ENCODE measurements around the gene ARRB2.
"Not testable (repeated sequence)": the region's sequence is repeated elsewhere in the genome, so short reads cannot be mapped to it uniquely, and the experiment has no call there.

ARRB2 gene

DNA sequence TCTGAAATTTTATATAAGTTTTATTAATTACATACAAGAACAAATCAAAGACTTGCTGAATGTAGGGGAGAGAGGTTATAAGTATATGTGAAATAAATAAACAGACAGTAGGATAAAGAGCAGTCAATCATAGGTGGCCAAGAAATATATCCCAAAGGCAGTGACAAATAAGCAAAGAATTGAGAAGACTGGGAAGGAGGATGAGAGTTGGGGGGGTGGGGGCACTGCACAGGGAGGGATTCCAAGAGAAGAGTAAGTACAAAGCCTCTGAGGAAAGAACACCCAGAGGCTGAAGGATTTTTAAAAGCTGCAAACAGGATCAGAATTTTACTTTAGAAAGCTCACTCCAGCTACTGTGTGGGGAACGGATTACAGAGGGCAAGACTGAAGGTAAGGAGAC, 9.3 kb upstream of the ARRB2 start:
- no peak for DNase-seq (ENCODE audit: low read depth)

DNA sequence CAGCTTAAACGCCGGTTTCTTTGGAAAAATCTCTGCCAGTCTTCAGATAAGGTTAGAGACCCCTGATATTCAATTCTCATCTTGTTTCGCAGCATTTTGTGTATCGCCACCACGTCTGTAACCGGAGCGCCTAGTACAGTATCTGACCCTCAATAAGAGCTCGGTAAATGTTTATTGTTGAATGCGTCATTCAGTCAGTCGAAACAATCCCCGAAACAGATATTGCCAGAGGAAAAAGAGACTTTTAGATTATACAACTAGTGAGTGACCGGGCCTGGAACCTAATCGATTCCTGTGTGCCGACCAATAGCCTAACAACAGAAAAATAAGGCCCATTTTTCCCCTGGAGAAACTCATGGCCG, 7.1 kb upstream of the ARRB2 start:
- DNase-seq (ENCODE audit: low read depth): no peak

DNA sequence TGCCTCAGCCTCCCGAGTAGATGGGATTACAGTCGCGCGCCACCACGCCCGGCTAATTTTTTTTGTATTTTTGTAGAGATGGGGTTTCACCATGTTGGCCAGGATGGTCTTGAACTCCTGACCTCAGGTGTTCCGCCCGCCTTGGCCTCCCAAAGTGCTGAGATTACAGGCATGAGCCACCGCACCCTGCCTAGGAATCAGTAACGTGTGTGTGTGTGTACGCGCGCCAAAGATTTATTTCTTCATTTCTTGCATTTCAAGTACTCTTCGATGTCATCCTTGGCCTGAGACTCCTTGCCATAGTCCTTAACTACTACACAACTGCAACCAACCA, 5.9 kb upstream of the ARRB2 start:
- DNase-seq (ENCODE audit: low read depth): not testable (repeated sequence)

DNA sequence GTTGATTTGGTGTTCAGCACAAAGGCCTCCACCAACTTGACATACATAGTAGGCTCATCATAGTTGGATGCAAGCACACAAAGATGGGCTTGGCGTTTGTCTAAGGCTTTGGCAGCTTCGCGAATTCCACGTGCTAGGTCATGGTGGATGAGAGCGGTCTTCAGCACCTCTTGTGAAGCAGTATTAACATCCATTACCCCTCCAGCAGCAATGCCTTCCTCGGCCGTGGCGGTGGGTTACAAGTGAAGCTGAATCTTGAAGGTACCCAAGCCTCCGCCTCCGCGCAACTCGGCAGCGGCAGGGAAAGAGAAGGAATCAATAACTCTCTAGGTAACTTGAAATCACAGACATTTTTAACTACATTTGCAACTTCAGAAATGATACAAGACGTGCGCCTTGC, 5.4 kb upstream of the ARRB2 start:
- no peak for DNase-seq (ENCODE audit: low read depth)

DNA sequence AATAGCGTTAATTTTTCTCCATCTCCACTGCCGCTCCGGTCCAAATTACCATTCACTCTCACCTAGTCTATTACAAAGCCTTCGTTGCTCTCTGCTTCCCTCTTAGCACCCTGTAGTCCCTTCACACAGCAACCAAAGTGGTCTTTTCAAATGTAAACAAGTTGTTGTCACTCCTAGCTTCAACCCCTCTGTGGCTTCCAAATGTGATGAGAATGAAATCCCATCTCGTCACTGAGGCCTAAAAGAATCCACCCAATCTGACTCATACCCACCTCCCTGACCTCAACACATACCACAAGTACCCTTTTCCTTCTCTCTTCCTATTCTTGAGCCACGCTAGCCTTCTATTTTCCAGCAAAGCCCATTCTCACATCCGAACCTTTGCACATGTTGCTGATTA, 4.3 kb upstream of the ARRB2 start:
- DNase-seq (ENCODE audit: low read depth): no peak

DNA sequence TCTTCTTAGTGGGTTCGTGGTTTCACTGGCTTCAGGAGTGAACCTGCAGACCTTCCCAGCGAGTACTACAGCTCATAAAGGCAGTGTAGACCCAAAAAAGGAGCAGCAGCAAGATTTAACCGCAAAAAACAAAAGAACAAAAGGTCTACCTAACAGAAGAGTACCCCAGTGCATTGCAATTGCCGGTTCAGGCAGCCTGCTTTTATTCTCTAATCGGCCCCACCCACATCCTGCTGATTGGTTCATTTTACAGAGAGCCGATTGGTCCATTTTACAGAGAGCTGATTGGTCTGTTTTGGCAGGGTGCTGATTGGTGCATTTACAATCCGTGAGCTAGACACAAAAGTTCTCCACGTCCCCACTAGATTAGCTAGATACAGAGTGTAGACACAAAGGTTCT, 2.0 kb upstream of the ARRB2 start:
- DNase-seq (ENCODE audit: low read depth): no peak

DNA sequence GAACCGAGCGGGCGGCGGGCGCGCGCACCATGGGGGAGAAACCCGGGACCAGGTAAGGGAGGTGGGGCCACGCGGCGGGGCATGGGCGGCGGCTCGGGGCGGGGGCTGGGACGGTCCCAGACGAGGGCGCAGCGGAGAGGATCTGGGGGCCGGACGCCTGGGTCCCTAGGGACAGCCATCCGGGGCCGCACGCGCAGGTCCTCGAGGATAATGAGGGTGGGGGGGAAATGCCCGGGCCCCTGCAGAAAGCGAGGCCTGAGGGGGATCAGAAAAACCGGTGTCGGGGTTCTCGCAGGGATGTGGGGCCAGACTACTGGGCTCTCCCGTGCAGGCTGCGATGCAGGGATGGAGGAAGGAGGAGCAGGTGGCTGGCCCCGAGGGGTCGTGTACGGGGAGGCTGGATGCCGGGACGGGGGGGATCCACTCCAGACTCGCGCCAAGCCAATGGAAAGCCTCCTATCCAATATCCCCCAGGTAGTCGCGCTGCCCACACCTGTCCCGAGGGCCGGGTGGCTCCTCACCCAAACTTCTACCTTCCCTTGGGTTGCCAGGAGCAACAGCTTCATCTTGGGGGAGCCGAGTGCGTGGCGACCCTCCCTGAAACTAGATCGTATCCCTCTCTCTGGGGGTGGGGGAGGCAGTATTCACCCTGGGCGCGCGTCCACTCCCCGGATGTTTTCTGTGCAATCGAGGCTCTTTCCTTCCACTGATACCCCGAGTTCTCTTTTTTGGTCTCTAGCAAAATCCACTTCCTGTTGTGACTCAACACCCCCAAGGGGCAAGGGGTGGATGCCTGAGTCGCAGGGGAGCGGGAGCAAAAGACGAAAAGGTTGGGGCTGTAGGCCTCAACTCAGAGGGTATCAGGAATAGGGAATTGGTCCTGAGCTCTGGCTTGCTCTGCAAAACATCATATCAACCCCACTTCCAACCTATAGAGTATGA, 532 bp downstream of the ARRB2 start:
- DNase-seq (ENCODE audit: low read depth): no peak

DNA sequence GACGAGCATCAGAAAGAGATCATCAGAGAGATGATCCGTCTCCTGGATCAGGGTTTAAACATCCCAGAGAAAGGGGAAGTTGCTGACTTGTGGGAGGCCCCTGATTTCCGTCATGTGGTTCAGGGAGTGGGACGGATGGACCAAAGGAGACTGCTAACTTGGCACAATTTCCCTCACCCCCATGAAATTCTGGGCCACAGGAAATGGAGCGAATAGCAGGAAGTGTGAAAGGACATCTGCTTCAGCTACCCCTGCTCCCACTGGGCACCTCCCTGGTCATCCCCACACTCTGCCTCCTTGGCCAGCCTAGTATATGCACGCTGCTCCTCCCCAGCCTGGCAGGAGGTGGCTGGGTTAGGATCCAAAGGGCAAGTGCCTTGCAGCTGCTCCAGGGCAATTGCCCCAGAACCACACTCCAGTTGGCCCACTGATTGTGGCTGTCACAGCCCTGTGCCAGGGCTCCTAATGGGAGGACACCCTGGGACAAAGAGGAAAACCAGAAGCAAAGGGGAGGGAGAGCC, 1.3 kb downstream of the ARRB2 start:
- no peak for DNase-seq (ENCODE audit: low read depth)

DNA sequence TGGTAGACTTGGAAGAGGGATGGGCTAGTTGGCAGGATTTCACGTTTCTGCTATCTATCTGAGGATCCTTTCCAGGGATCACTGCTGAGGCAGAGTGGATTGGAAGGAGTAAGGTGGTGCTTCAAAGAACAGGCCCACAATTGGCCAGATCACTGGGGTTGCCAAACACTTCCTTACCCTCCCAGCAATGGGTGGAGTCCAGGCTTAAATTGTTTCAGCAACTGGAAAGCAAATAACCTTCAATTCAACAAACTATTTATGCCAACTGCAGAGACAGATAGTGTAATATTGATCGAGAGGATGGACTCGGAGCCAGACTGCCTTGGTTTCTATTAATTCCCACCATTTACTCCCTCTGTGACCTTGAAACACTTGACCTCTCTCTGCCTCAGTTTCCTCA, 2.1 kb downstream of the ARRB2 start:
- no peak for DNase-seq (ENCODE audit: low read depth)

DNA sequence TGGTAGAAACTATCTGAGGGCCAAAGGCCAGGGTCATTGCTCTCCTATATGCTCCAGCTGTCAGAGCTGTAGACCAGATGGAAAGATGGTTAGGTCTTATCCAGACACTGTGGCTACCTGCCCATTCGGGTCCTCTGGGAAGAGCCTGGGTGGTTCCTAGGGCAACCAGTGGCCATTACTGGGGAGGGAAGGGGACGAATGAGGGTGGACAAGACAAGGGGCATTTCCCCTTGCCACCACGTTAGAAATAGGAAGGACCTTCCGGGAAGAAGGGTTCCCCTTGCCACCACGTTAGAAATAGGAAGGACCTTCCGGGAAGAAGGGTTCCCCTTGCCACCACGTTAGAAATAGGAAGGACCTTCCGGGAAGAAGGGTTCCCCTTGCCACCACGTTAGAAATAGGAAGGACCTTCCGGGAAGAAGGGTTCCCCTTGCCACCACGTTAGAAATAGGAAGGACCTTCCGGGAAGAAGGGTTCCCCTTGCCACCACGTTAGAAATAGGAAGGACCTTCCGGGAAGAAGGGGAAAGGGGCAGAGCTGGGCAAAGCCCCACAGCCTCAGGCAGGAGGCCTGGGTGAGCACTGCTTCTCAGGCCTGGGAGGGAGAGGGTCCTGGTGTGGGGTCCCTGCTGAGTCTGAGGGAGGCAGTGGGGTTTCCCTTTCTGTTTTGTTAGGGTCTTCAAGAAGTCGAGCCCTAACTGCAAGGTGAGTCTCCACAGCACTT, 4.1 kb downstream of the ARRB2 start:
- not testable (repeated sequence) for DNase-seq (ENCODE audit: low read depth)

DNA sequence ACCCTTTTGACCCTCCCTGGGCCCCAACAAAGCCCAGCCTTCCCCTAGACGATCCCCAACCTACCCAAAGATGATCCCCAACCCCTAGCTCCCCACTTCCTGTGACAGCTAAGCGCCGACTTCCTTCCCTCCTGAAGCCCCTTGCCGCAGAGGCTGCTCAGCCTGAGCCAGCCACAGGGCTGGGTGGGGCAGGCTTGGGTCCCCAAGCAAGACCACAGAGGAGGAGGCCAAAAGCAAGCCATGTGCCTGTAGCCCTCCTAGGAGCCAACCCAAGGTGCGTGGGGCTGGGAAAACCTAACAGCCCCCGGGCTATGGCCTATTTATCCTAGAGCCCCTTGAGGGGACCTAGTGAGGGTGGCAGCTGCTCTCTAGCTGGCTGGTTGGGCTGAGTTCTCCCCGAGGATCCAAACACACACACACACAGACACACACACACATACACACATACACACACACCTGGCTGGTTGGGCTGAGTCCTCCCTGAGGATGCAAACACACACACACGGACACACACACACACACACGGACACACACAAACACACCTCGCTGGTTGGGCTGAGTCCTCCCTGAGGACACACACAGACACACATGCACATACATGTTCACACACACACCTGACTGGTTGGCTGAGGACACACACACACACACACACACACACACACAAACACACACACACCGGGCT, 4.8 kb downstream of the ARRB2 start:
- DNase-seq (ENCODE audit: low read depth): no peak

DNA sequence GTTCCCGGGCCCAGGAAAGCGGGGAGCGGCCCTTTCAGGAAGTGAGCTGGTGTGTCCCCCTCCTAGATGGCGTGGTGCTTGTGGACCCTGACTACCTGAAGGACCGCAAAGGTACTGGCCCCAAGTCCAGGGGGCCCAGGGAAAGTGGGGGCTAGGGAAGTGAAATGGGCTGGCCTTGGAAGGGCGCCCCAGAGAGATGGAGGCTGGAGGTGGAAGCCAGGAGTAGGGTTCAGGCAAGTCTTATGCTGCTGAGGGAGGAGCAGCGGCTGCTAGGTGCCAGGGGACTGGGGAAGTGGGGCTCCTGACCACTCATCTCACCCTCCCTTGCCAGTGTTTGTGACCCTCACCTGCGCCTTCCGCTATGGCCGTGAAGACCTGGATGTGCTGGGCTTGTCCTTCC, 5.6 kb downstream of the ARRB2 start:
- DNase-seq (ENCODE audit: low read depth): no peak

DNA sequence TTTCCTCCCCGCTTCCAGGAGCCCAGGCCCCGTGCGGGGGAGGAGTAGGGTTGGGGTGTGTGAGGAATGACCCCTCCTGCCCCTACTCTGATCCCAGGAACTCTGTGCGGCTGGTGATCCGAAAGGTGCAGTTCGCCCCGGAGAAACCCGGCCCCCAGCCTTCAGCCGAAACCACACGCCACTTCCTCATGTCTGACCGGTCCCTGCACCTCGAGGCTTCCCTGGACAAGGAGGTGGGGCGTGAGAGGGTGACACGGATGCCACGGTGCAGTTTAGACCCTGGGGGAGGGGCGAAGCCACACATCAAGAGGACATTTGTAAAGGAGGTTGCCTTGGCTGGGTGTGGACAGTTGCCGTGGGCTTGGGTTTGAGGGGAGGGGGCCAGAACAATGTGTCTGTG, 7.4 kb downstream of the ARRB2 start:
- DNase-seq (ENCODE audit: low read depth): no peak

DNA sequence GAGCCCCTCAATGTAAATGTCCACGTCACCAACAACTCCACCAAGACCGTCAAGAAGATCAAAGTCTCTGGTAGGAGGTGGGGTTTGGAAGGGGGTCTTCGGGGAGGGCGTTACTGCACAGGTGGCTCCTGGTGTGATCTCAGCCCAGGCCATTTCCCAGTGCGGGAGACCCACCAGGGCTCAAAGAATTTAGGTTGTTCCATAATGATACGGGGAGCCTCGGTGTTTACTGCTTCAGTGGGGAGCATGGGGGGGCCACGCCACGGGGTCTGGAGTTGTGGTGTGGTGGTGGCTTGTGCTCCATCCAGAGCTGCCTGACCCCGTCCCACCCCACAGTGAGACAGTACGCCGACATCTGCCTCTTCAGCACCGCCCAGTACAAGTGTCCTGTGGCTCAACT, 7.8 kb downstream of the ARRB2 start:
- DNase-seq (ENCODE audit: low read depth): no peak

DNA sequence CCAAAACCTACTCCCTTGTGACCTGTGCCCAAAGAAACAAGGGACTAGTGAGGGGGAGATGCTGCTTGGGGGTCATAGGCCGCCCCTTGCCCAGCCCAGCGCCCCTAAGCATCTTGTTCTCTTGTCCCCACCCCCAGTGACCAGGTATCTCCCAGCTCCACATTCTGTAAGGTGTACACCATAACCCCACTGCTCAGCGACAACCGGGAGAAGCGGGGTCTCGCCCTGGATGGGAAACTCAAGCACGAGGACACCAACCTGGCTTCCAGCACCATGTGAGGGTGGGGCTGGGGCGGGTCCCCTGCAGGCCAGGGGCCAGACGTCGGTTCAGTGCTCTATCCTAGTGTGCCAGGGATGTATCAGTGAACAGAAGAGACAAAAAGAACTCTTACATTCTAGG, 8.7 kb downstream of the ARRB2 start:
- DNase-seq (ENCODE audit: low read depth): no peak

DNA sequence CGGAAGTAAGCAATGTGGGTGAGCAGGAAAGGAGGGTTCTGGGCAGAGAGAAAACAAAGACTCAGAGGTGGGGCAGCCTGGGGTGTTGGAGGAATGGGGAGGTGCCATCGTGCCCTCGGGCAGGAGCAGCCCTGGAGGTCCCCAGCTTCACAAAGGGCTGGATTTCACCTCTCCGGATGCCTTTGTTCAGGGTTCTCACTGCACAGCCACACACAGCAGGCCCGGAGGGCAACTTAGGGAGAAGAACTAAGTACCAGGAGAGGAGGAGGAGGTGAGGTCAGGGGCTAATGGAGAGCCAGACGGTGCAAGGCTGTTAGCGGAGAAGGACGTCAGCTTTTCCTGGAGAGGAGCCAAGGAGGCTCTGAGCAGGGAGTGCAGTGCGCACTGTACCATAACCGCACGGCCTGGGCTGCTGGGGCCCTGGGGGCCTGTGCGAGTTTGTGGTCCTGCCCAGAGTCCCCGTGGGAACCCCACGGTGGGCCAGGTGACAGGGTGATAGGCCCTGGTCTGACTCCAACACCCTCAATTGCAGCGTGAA, 9.3 kb downstream of the ARRB2 start:
- no peak for DNase-seq (ENCODE audit: low read depth)

DNA sequence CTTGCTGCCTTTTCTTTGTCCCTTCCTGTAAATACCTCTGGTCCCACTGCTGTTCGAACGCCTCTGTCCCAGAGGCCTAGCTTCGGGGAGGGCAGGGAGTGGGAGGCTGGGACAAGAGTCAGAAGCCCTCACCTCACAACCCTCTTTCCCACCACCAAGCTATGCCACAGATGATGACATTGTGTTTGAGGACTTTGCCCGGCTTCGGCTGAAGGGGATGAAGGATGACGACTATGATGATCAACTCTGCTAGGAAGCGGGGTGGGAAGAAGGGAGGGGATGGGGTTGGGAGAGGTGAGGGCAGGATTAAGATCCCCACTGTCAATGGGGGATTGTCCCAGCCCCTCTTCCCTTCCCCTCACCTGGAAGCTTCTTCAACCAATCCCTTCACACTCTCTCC, 10.4 kb downstream of the ARRB2 start:
- no peak for DNase-seq (ENCODE audit: low read depth)

DNA sequence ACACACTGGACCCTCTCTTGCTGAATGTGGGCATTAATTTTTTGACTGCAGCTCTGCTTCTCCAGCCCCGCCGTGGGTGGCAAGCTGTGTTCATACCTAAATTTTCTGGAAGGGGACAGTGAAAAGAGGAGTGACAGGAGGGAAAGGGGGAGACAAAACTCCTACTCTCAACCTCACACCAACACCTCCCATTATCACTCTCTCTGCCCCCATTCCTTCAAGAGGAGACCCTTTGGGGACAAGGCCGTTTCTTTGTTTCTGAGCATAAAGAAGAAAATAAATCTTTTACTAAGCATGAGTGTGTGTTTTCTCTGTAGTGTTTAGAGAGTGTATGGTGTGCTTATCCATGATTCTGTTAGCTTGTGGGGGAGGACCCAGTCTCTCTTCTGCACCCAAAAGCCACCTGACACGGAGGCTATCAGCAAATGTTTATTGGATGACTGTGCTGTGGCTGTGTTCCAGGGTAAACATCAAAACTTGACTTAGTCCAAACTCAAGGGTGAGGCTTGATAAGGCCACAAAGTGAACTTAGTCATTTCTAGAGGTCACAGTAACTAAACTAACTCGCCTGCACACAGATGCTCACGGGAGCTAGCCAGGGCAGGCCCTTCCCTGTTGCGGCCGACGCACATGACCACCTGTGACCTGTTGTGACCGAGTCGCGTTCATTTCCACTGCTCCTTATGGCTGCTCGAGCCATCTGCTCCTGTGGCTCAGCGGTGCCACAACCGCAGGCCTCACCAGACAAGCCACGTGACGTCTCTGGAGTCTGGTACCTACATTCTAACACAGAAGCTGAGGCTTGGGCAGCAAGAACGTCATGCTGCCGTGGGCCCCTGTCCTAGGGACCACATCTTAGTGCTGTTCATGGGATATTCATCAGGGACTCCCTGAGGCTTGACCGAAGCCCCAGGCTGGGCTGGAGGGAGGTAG, 11.0 kb downstream of the ARRB2 start:
- DNase-seq (ENCODE audit: low read depth): no peak

DNA sequence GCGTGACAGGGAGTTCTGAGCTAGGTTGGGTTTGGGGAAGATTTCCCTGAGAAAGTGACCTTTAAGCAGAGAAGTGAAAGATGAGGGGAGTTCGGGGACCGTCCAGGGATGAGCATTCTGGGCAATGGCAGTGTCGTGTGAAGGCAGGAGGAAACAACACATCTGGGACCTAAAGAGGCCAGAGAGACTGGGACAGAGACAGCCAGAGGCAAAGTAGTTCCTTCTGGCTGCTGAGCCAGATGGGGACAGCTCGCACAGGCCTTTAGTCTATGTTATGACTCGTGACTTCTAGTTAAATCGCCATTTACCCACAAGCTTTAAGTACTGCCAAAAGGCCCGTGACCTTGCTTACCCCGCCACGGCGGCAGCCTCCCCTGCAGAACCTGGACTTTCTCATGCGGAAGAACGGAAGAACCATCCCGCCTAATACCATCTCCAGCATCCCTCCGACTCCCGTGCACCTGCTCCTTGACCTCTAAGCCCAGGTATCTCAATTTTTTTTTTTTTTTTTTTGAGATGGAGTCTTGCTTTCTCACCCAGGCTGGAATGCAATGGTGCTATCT, 12.3 kb downstream of the ARRB2 start:
- no peak for DNase-seq (ENCODE audit: low read depth)

DNA sequence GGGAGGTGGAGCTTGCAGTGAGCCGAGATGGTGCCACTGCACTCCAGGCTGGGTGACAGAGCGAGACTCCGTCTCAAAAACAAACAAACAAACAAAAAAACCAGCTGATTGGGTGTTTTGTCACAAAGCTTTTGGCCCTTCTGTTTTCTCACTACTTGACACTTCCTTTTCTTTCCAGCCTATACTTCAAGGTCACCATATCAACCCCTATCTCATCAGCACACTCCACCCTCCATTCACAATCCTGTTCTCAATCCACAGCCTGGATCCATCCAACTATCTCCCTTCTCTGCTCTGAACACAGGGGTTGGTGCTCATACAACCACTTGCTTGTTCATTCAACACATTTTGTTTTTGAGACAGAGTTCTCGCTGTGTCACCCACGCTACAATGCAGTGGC, 14.2 kb downstream of the ARRB2 start:
- DNase-seq (ENCODE audit: low read depth): no peak

DNA sequence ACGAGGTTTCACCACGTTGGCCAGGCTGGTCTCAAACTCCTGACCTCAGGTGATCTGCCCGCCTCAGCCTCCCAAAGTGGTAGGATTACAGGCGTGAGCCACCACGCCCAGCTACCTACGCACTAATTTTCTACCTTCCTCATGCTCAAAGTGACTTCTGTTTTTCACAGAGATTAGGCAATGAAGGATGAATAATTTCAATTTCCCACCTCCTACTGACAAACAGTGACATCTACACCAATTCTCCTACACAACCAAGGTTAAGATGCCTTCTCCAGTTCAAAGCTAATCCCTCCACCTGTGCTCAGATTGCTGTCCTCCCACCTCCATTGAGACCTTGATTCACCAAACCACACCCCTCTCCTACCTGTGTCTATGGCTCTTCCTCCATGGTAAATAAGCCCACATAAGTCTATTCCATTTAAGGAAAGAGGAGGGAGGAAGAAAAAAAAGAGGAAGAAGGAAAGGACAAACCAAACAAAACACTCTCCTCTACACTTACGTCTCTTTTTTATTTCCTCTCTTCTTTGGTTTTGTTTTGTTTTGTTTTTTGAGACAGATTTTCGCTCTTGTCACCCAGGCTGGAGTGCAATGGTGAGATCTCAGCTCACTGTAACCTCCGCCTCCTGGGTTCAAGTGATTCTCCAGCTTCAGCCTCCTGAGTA, 15.3 kb downstream of the ARRB2 start:
- DNase-seq (ENCODE audit: low read depth): no peak
